OCI-LY7 (cell line): ENCODE data around the gene SNAPC1.

ENCODE experiments used
- EZH2phosphoT487 ChIP-seq: fragments of 200-600 bp; sonication (generic); IDR thresholded peaks from 2 replicates; pipeline ENCODE4 v1.6.1; 2018; ENCODE audit warnings: low read depth, borderline replicate concordance, mild to moderate bottlenecking, mixed run types, antibody characterized with exemption, low read length, moderate library complexity, mixed read lengths
- TF ChIP-seq, protein P1 (sequence below): fragments of 200-600 bp; sonication (generic); conservative IDR thresholded peaks from 2 replicates; pipeline ENCODE4 v1.5.1; 2014; ENCODE audit warnings: mild to moderate bottlenecking, antibody characterized with exemption, low read length, moderate library complexity, mixed read lengths

DNA sequence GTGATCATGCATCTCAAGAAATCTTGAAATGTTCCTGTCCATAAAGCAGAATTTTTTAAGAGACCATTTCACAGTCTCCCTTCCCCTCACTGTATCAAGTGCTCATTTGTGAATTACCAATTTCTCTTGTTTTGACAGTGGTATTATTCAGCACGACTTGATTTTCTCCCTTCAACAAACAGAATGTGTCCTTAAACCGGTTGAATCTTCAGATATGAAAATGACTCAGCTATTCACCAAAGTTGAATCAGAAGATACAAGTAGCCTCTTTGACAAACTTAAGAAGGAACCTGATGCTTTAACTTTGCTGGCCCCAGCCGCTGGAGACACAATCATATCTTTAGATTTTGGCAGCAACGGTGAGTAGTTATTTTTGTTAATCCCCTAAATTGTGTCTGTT, 25.5 kb upstream of the SNAPC1 start:
- TF ChIP-seq, protein P1, sequence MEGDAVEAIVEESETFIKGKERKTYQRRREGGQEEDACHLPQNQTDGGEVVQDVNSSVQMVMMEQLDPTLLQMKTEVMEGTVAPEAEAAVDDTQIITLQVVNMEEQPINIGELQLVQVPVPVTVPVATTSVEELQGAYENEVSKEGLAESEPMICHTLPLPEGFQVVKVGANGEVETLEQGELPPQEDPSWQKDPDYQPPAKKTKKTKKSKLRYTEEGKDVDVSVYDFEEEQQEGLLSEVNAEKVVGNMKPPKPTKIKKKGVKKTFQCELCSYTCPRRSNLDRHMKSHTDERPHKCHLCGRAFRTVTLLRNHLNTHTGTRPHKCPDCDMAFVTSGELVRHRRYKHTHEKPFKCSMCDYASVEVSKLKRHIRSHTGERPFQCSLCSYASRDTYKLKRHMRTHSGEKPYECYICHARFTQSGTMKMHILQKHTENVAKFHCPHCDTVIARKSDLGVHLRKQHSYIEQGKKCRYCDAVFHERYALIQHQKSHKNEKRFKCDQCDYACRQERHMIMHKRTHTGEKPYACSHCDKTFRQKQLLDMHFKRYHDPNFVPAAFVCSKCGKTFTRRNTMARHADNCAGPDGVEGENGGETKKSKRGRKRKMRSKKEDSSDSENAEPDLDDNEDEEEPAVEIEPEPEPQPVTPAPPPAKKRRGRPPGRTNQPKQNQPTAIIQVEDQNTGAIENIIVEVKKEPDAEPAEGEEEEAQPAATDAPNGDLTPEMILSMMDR, result no peak
- TF ChIP-seq EZH2phosphoT487, result no peak
